H1 (cell line): ENCODE results near the gene BORCS6. TPM values are rescaled to one million over a fixed set of nuclear protein-coding genes. Genes with fewer than 3 reads are reported as not detected.

Experiments
- CTCF ChIA-PET: fragments of 300-600 bp; sonication (Branson Sonifier 250); formaldehyde crosslinking; loops from one replicate; lab custom pipeline; 2021; ENCODE audit not compliant: partially characterized antibody; lab: Charles Lee
- POLR2A ChIA-PET: fragments of 300-600 bp; sonication (Branson Sonifier 250); formaldehyde crosslinking; loops from one replicate; lab custom pipeline; 2021; ENCODE audit warnings: inconsistent platforms; ENCODE audit not compliant: partially characterized antibody; lab: Charles Lee
- DNase-seq, 2 experiments: peaks; one replicate each; pipeline versions ENCODE4 v3.0.0 to v3.0.0-alpha.2; 2010 to 2022; ENCODE audit warnings: low spot score in 2 of 2, low read depth in 1 of 2, mixed read lengths in 1 of 2
- FAIRE-seq: peaks from 2 replicates; lab custom pipeline; 2011; peaks lifted over from hg19 to GRCh38; lab: Jason Lieb, UNC
- H2AFZ ChIP-seq: 2 replicates; pipeline ENCODE4 v1.8.1; 2012; ENCODE audit warnings: low read length, inconsistent platforms
- H2AK5ac ChIP-seq: 2 replicates; pipeline ENCODE4 v1.6.1; 2013; ENCODE audit warnings: low read depth, low read length
- H2BK120ac ChIP-seq: replicated peaks from 2 replicates; pipeline ENCODE3; 2013; ENCODE audit warnings: low read depth, low read length, inconsistent platforms
- H2BK12ac ChIP-seq: 2 replicates; pipeline ENCODE4 v1.6.1; 2013; ENCODE audit warnings: low read depth, low read length
- H2BK15ac ChIP-seq: 2 replicates; pipeline ENCODE4 v1.6.1; 2013; ENCODE audit warnings: low read length
- H2BK20ac ChIP-seq: 2 replicates; pipeline ENCODE4 v1.6.1; 2013; ENCODE audit warnings: low read length
- H2BK5ac ChIP-seq: 2 replicates; pipeline ENCODE4 v1.6.1; 2013; ENCODE audit warnings: low read depth, low read length
- H3K14ac ChIP-seq: 2 replicates; pipeline ENCODE4 v1.6.1; 2013; ENCODE audit warnings: inconsistent platforms; ENCODE audit not compliant: insufficient read length
- H3K18ac ChIP-seq: 2 replicates; pipeline ENCODE4 v1.6.1; 2013; ENCODE audit warnings: low read length; ENCODE audit errors: extremely low read depth
- H3K23ac ChIP-seq: 2 replicates; pipeline ENCODE4 v1.6.1; 2013; ENCODE audit warnings: inconsistent platforms; ENCODE audit not compliant: insufficient read length
- H3K23me2 ChIP-seq: 2 replicates; pipeline ENCODE4 v1.6.1; 2013; ENCODE audit warnings: low read depth, low read length
- H3K27ac ChIP-seq: 2 replicates; pipeline ENCODE4 v1.6.1; 2011; ENCODE audit warnings: low read depth, low read length, inconsistent platforms
- H3K27me3 ChIP-seq, 4 experiments: replicated peaks in 1 of 4; 1 replicate in 1 of 4; 2 replicates in 3 of 4; pipeline versions ENCODE4 v1.6.1 to v1.8.1; 2011 to 2013; ENCODE audit warnings: low read length in 3 of 4, mild to moderate bottlenecking in 3 of 4, inconsistent platforms in 2 of 4, mixed read lengths in 2 of 4, moderate library complexity in 1 of 4; ENCODE audit not compliant: control insufficient read depth in 3 of 4, insufficient read depth in 3 of 4; ENCODE audit errors: extremely low read depth in 1 of 4
- H3K36me3 ChIP-seq, 4 experiments: 2 replicates each; pipeline versions ENCODE4 v1.6.1 to v1.8.1; 2011 to 2013; ENCODE audit warnings: mild to moderate bottlenecking in 4 of 4, low read length in 3 of 4, moderate library complexity in 2 of 4, control low read depth in 1 of 4, inconsistent platforms in 1 of 4; ENCODE audit not compliant: insufficient read depth in 4 of 4, control insufficient read depth in 2 of 4
- H3K4ac ChIP-seq: replicated peaks from 2 replicates; pipeline ENCODE3; 2013; ENCODE audit warnings: low read length, low read depth, mixed read lengths, inconsistent platforms; ENCODE audit not compliant: insufficient read length
- H3K4me1 ChIP-seq, 4 experiments: replicated peaks in 1 of 4; 1 replicate in 1 of 4; 2 replicates in 3 of 4; pipeline versions ENCODE4 v1.6.1 to v1.8.1; 2011 to 2013; ENCODE audit warnings: low read length in 3 of 4, inconsistent platforms in 2 of 4, mixed read lengths in 1 of 4; ENCODE audit not compliant: insufficient read depth in 4 of 4, control insufficient read depth in 3 of 4
- H3K4me2 ChIP-seq, 2 experiments: 2 replicates each; pipeline versions ENCODE4 v1.6.1 to v1.8.1; 2011 to 2013; ENCODE audit warnings: low read depth in 2 of 2, low read length in 2 of 2, control low read depth in 1 of 2, inconsistent platforms in 1 of 2, mild to moderate bottlenecking in 1 of 2; ENCODE audit not compliant: insufficient read depth in 1 of 2
- H3K4me3 ChIP-seq, 4 experiments: fragments of 200-600, 300-600 bp in 1 of 4; sonication (generic), shearing (Covaris generic), sonication (Bioruptor Twin) in 1 of 4; 2 replicates each; pipeline versions ENCODE4 v1.5.1 to v1.8.1; 2011 to 2016; ENCODE audit warnings: low read length in 4 of 4, low read depth in 3 of 4, control low read depth in 2 of 4, inconsistent platforms in 2 of 4, mild to moderate bottlenecking in 2 of 4, mixed read lengths in 1 of 4, moderate library complexity in 1 of 4; ENCODE audit not compliant: insufficient read depth in 2 of 4; ENCODE audit errors: extremely low read depth in 1 of 4
- H3K56ac ChIP-seq: replicated peaks from 2 replicates; pipeline ENCODE3; 2013; ENCODE audit warnings: low read depth, mild to moderate bottlenecking, mixed read lengths, low read length, inconsistent platforms; ENCODE audit not compliant: insufficient read length
- H3K79me1 ChIP-seq: 2 replicates; pipeline ENCODE4 v1.6.1; 2013; ENCODE audit warnings: low read depth, low read length, control low read depth
- H3K79me2 ChIP-seq, 2 experiments: 2 replicates each; pipeline versions ENCODE4 v1.6.1 to v1.8.1; 2012 to 2013; ENCODE audit warnings: low read length in 2 of 2, mild to moderate bottlenecking in 2 of 2, inconsistent platforms in 1 of 2; ENCODE audit not compliant: insufficient read depth in 2 of 2, control insufficient read depth in 1 of 2
- H3K9ac ChIP-seq, 4 experiments: replicated peaks in 1 of 4; 1 replicate in 1 of 4; 2 replicates in 3 of 4; pipeline versions ENCODE4 v1.6.1 to v1.8.1; 2011 to 2013; ENCODE audit warnings: low read depth in 3 of 4, low read length in 3 of 4, control low read depth in 2 of 4, mild to moderate bottlenecking in 2 of 4, moderate library complexity in 2 of 4, inconsistent platforms in 1 of 4; ENCODE audit errors: extremely low read depth in 1 of 4
- H3K9me3 ChIP-seq, 2 experiments: 2 replicates each; pipeline versions ENCODE4 v1.6.1 to v1.8.1; 2012 to 2013; ENCODE audit warnings: mild to moderate bottlenecking in 2 of 2, moderate library complexity in 2 of 2, control low read depth in 1 of 2, inconsistent platforms in 1 of 2, low read depth in 1 of 2, low read length in 1 of 2, mixed read lengths in 1 of 2; ENCODE audit not compliant: insufficient read depth in 2 of 2
- H4K20me1 ChIP-seq, 2 experiments: replicated peaks in 1 of 2; 2 replicates each; pipeline versions ENCODE3 to v1.8.1; 2011 to 2013; ENCODE audit warnings: inconsistent platforms in 2 of 2, low read length in 2 of 2, mild to moderate bottlenecking in 1 of 2; ENCODE audit not compliant: insufficient read depth in 2 of 2, control insufficient read depth in 1 of 2
- H4K5ac ChIP-seq: 2 replicates; pipeline ENCODE4 v1.6.1; 2013; ENCODE audit warnings: low read length, low read depth, mixed read lengths, inconsistent platforms; ENCODE audit not compliant: insufficient read length
- H4K8ac ChIP-seq: 2 replicates; pipeline ENCODE4 v1.8.0; 2013; ENCODE audit warnings: mild to moderate bottlenecking, moderate library complexity, low read length, inconsistent platforms; ENCODE audit not compliant: insufficient read depth; ENCODE audit errors: extremely low read depth
- H4K91ac ChIP-seq: replicated peaks from 2 replicates; pipeline ENCODE3; 2013; ENCODE audit warnings: low read length, mixed read lengths, inconsistent platforms; ENCODE audit not compliant: insufficient read length
- CREB1 ChIP-seq: IDR thresholded peaks from 2 replicates; pipeline ENCODE4 v1.6.1; 2012; ENCODE audit warnings: inconsistent platforms
- CTCF ChIP-seq, 3 experiments: IDR thresholded peaks; 1 replicate in 2 of 3; 2 replicates in 1 of 3; pipeline versions ENCODE4 v1.5.1 to v1.6.1; 2011; ENCODE audit warnings: low read length in 3 of 3, mild to moderate bottlenecking in 3 of 3, inconsistent platforms in 2 of 3, low read depth in 1 of 3, moderate library complexity in 1 of 3; ENCODE audit not compliant: insufficient read depth in 1 of 3; ENCODE audit errors: control extremely low read depth in 1 of 3
- EZH2 ChIP-seq: fragments of 200-600 bp; sonication (generic); IDR thresholded peaks from 2 replicates; pipeline ENCODE4 v1.7.1; 2012; ENCODE audit warnings: low read depth, mild to moderate bottlenecking, moderate library complexity, low read length, inconsistent platforms; ENCODE audit not compliant: severe bottlenecking
- KDM4A ChIP-seq: IDR thresholded peaks from one replicate; pipeline ENCODE4 v1.7.1; 2012; ENCODE audit warnings: low read depth, mild to moderate bottlenecking, moderate library complexity, low read length, inconsistent platforms; ENCODE audit not compliant: severe bottlenecking
- MAFK ChIP-seq: IDR thresholded peaks from 2 replicates; pipeline ENCODE4 v1.6.1; 2012; ENCODE audit warnings: low read depth, mild to moderate bottlenecking, improper control_type of control experiment, low read length
- SAP30 ChIP-seq: fragments of 300-600 bp; sonication (generic); IDR thresholded peaks from 2 replicates; pipeline ENCODE4 v1.7.1; 2012; ENCODE audit warnings: low read length, moderate library complexity, mild to moderate bottlenecking, inconsistent platforms; ENCODE audit not compliant: insufficient read depth, insufficient replicate concordance
- SIN3A ChIP-seq, 2 experiments: IDR thresholded peaks in 1 of 2; conservative IDR thresholded peaks in 1 of 2; 2 replicates each; pipeline ENCODE4 v1.6.1; 2011 to 2012; ENCODE audit warnings: low read length in 2 of 2, improper control_type of control experiment in 1 of 2, low read depth in 1 of 2, mild to moderate bottlenecking in 1 of 2
- TAF1 ChIP-seq: IDR thresholded peaks from 2 replicates; pipeline ENCODE4 v1.6.1; 2011; ENCODE audit warnings: mild to moderate bottlenecking, low read depth, low read length
- WGBS, 2 experiments: shearing (Covaris generic) in 1 of 2; methylation state at CpG; one replicate each; pipeline versions ENCODE4 v1.1.6 to v1.1.7; 2013 to 2015; ENCODE audit warnings: low lambda C conversion rate in 2 of 2, mixed read lengths in 2 of 2, inconsistent platforms in 1 of 2, low coverage in 1 of 2, missing lambda C conversion rate in 1 of 2; ENCODE audit not compliant: insufficient replicate concordance in 2 of 2, insufficient coverage in 1 of 2, insufficient read length in 1 of 2; ENCODE audit errors: extremely low coverage in 1 of 2, missing lambda C conversion rate in 1 of 2; 5-methylcytosine and 5-hydroxymethylcytosine counted together
- polyA plus RNA-seq, 7 experiments: library from polyadenylated mRNA; depleted of rRNA in 3 of 7; stranded (reverse) in 5 of 7; unstranded in 2 of 7; fragments of >200 nt in 5 of 7; fragments of 200-250 nt in 2 of 7; gene quantifications; 1 replicate in 5 of 7; 2 replicates in 1 of 7; 4 replicates in 1 of 7; pipeline versions ENCODE4 v1.2.1 to v1.2.3, GENCODE V29; 2011 to 2013; ENCODE audit warnings: missing spikeins in 2 of 7, mixed read lengths in 2 of 7
- total RNA-seq: library from RNA; stranded (reverse); fragmentation: NEBNext Ultra II Directional; extraction: Animal tissue kit (Norgen Biotek cat#: 25700); gene quantifications from 2 replicates; pipeline ENCODE4 v1.2.1, GENCODE V29; 2021

Gene BORCS6
- total and polyA plus RNA-seq, 2 of the 8 experiments (the other 6 are each of a cell fraction or from before 2014, with no cell fraction given) = 3.3 to 3.6 TPM

GRCh38 chr17:8227238-8227581 lies 37.2 kb upstream of the BORCS6 start:
- peak overlapping the region in 3 of 4 experiments; percentile 46 to 64 (median 52); a peak in 5 of 7 replicates for H3K9ac ChIP-seq
- no peak overlapping the region; the same call in 1 of the 2 replicates for H2BK5ac ChIP-seq
- H3K27ac ChIP-seq = peak overlapping the region; percentile 44; the same call in 1 of the 2 replicates
- peaks cover 0 to 15% (median 2%) of the 10 kb centered on the region in 4 experiments; a peak in 4 of 7 replicates for H3K4me1 ChIP-seq
- no peak overlapping the region for H4K5ac ChIP-seq
- H3K79me1 ChIP-seq = no peaks in the 10 kb centered on the region
- peak in 1 of 2 experiments; percentile 56 for DNase-seq
- no peak overlapping the region for H3K23ac ChIP-seq
- no peaks in the 10 kb centered on the region for H3K79me2 ChIP-seq
- H4K91ac ChIP-seq = no peak overlapping the region
- peak overlapping the region; percentile 68 to 85 for H3K4me2 ChIP-seq
- H3K36me3 ChIP-seq = peaks cover 10 to 46% (median 28%) of the 10 kb centered on the region in 4 experiments
- no peak overlapping the region for H2BK12ac ChIP-seq
- H2BK15ac ChIP-seq = no peak overlapping the region
- no peak overlapping the region for H2BK20ac ChIP-seq
- no peak overlapping the region; the same call in 1 of the 2 replicates for H2AK5ac ChIP-seq
- POLR2A ChIA-PET = interaction anchor here (0.6 to 53.4 kb wide), 17 partner anchors 9 to 663 kb away, joined by 3 to 1521 read pairs (median 4); partner anchors contain the start of genes AURKB, BORCS6, CTC1 and PFAS
- no peak overlapping the region for H2BK120ac ChIP-seq
- no peak for TF ChIP-seq KDM4A
- no peak for TF ChIP-seq SAP30
- no peak for TF ChIP-seq TAF1
- TF ChIP-seq MAFK = no peak
- TF ChIP-seq SIN3A (conservative IDR thresholded peaks at IDR 0.05 in 1 of 2, IDR thresholded peaks at IDR 0.05 in 1 of 2; ENCODE audit: low read depth in 1 of 2, low read length in 2 of 2) = no peak
- TF ChIP-seq CREB1 = no peak
- TF ChIP-seq EZH2 = no peak
- no peak for TF ChIP-seq CTCF (IDR thresholded peaks at IDR 0.05; ENCODE audit: control extremely low read depth in 1 of 3, insufficient read depth in 1 of 3, low read depth in 1 of 3, low read length in 3 of 3)
- TF ChIP-seq, all 59 proteins: peak for 0
- Histone ChIP-seq H2AFZ (no peak overlapping the region), H4K20me1 (peaks cover 3 to 6% of the 10 kb centered on the region in 2 experiments), H3K14ac (no peak overlapping the region), H4K8ac (no peak overlapping the region), H3K18ac (no peak overlapping the region), H3K23me2 (peaks cover 16% of the 10 kb centered on the region), H3K9me3 (no peaks in the 10 kb centered on the region), H3K56ac (no peak overlapping the region), H3K4me3 (peak overlapping the region; percentile 50 to 78 (median 72); a peak in 5 of 8 replicates), H3K27me3 (no peaks in the 10 kb centered on the region), H3K4ac (no peak overlapping the region)
- FAIRE-seq = no peak
- WGBS, 2 experiments = 86% methylated on average over 4 of the region's 4 CpGs; no CpG with 5 or more reads in 1 of the 2 experiments
- CTCF ChIA-PET = interaction anchor here (0.5 to 2.0 kb wide), 6 partner anchors 10 to 301 kb away, joined by 3 to 4 read pairs (median 4); no protein-coding TSS in a partner anchor
